Liver (tissue), 9 donors: ENCODE results near the gene ADCY3. TPM values are rescaled to one million over a fixed set of nuclear protein-coding genes. Genes with fewer than 3 reads are reported as not detected.

Experiments used
- DNase-seq: peaks from one replicate; pipeline ENCODE4 v3.0.0-alpha.2; 2017; ENCODE audit warnings: low spot score
- H3K27ac ChIP-seq, 2 donors: one replicate each; pipeline ENCODE4 v1.7.0; 2013; ENCODE audit warnings: inconsistent platforms in 2 of 2, low read length in 2 of 2, control low read depth in 1 of 2, low read depth in 1 of 2, mild to moderate bottlenecking in 1 of 2
- H3K27me3 ChIP-seq, 4 donors: one replicate each; pipeline versions ENCODE4 v1.6.1 to v1.7.0; 2013; ENCODE audit warnings: low read length in 3 of 4, inconsistent platforms in 1 of 4, mild to moderate bottlenecking in 1 of 4, moderate library complexity in 1 of 4; ENCODE audit not compliant: control insufficient read depth in 4 of 4, insufficient read depth in 4 of 4
- H3K36me3 ChIP-seq, 4 donors: one replicate each; pipeline versions ENCODE4 v1.6.1 to v1.7.0; 2013; ENCODE audit warnings: low read length in 3 of 4, mild to moderate bottlenecking in 3 of 4, low read depth in 1 of 4, moderate library complexity in 1 of 4; ENCODE audit not compliant: control insufficient read depth in 4 of 4, insufficient read depth in 3 of 4
- H3K4me1 ChIP-seq, 4 donors: one replicate each; pipeline versions ENCODE4 v1.6.1 to v1.7.0; 2013; ENCODE audit warnings: low read length in 3 of 4, mild to moderate bottlenecking in 3 of 4, moderate library complexity in 1 of 4; ENCODE audit not compliant: control insufficient read depth in 4 of 4, insufficient read depth in 4 of 4
- H3K4me3 ChIP-seq, 3 donors: one replicate each; pipeline versions ENCODE4 v1.6.1 to v1.7.0; 2013; ENCODE audit warnings: low read length in 3 of 3, control low read depth in 1 of 3, low read depth in 1 of 3, mild to moderate bottlenecking in 1 of 3
- H3K9ac ChIP-seq, 2 donors: one replicate each; pipeline ENCODE4 v1.7.0; 2013; ENCODE audit warnings: low read length in 2 of 2, mild to moderate bottlenecking in 2 of 2, moderate library complexity in 2 of 2, control low read depth in 1 of 2, low read depth in 1 of 2
- H3K9me3 ChIP-seq, 4 donors: one replicate each; pipeline versions ENCODE4 v1.6.1 to v1.7.0; 2013; ENCODE audit warnings: low read length in 3 of 4; ENCODE audit not compliant: control insufficient read depth in 4 of 4
- FOXA2 ChIP-seq: IDR thresholded peaks from 2 replicates; pipeline ENCODE4 v1.6.1; 2016; ENCODE audit warnings: antibody characterized with exemption
- GABPA ChIP-seq, 2 donors: IDR thresholded peaks in 1 of 2; conservative IDR thresholded peaks in 1 of 2; 2 replicates each; pipeline ENCODE4 v1.6.1; 2016; ENCODE audit warnings: antibody characterized with exemption in 2 of 2, mild to moderate bottlenecking in 1 of 2, moderate library complexity in 1 of 2
- HNF4G ChIP-seq: IDR thresholded peaks from 2 replicates; pipeline ENCODE4 v1.6.1; 2016; ENCODE audit warnings: antibody characterized with exemption
- NR2F2 ChIP-seq: IDR thresholded peaks from 2 replicates; pipeline ENCODE4 v1.6.1; 2016; ENCODE audit warnings: antibody characterized with exemption
- RAD21 ChIP-seq, 2 donors: IDR thresholded peaks; 2 replicates each; pipeline ENCODE4 v1.6.1; 2016; ENCODE audit warnings: antibody characterized with exemption in 2 of 2, mild to moderate bottlenecking in 2 of 2
- RXRA ChIP-seq, 2 donors: IDR thresholded peaks; 2 replicates each; pipeline ENCODE4 v1.6.1; 2017 to 2018; ENCODE audit warnings: antibody characterized with exemption in 2 of 2, mild to moderate bottlenecking in 1 of 2
- SP1 ChIP-seq: IDR thresholded peaks from 2 replicates; pipeline ENCODE4 v1.6.1; 2018; ENCODE audit warnings: antibody characterized with exemption, mild to moderate bottlenecking
- YY1 ChIP-seq: IDR thresholded peaks from 2 replicates; pipeline ENCODE4 v1.6.1; 2016; ENCODE audit warnings: antibody characterized with exemption, mild to moderate bottlenecking
- WGBS: extraction: QIAGEN DNeasy Blood & Tissue Kit; methylation state at CpG from one replicate; pipeline ENCODE4 v1.1.7; 2013; 5-methylcytosine and 5-hydroxymethylcytosine counted together
- polyA plus RNA-seq, 2 donors: library from polyadenylated mRNA; stranded (reverse) in 1 of 2; unstranded in 1 of 2; fragments of 200-250 nt in 1 of 2; fragments of >200 nt in 1 of 2; fragmentation: Nextera tagmentation in 1 of 2; extraction: Ambion mirVana in 1 of 2; gene quantifications; one replicate each; pipeline versions ENCODE4 v1.2.1 to v1.2.3, GENCODE V29; 2013 to 2015
- total RNA-seq, 2 donors: library from RNA; depleted of rRNA; stranded (reverse); fragments of >200 nt; gene quantifications; one replicate each; pipeline ENCODE4 v1.2.3, GENCODE V29; 2014
- TF ChIP-seq, protein P1 (sequence below): IDR thresholded peaks from 2 replicates; pipeline ENCODE4 v1.6.1; 2016; ENCODE audit warnings: antibody characterized with exemption, mild to moderate bottlenecking
- TF ChIP-seq, protein P2 (sequence below): fragments of 150-350 bp; IDR thresholded peaks from 2 replicates; pipeline ENCODE4 v1.5.1; 2017; ENCODE audit warnings: improper control_type of control experiment, low read depth, low read length; ENCODE audit not compliant: missing input control
- TF ChIP-seq, protein P3 (sequence below): IDR thresholded peaks from 2 replicates; pipeline ENCODE4 v1.6.1; 2016; ENCODE audit warnings: antibody characterized with exemption
- TF ChIP-seq, protein P4 (sequence below): IDR thresholded peaks from 2 replicates; pipeline ENCODE4 v1.6.1; 2016; ENCODE audit warnings: antibody characterized with exemption
- donor health status: healthy.
- donor health status: healthy.
- donor health status: healthy.
- donor health status: healthy.
- donor health status: healthy.

The ADCY3 gene
- total and polyA plus RNA-seq, 4 donors, result 0.99 to 8.4 (median 6.4) TPM

DNA sequence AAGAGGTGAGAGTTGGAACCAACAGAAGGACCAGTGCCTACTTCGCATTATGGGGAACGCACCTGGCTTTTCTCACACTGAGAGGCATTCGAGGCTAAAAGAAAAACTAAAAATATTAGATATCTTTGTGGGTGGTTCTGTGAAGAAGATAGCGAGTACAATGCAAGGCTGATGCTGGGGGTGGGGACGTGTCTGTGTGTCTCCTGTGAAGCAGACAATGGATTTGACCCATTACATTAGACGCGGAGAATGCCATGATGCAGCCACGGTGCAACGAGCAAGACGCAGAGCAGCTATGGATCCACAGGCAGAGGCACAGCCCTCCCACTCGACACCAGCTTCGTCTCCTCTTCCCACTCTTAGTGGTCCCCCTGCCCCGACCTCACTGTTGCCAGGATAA is 61.0 kb downstream of the ADCY3 start:
- Histone ChIP-seq H3K4me3 (no peak overlapping the region), H3K4me1 (no peaks in the 10 kb centered on the region), H3K27ac (no peak overlapping the region), H3K36me3 (no peaks in the 10 kb centered on the region), H3K27me3 (no peaks in the 10 kb centered on the region), H3K9ac (no peak overlapping the region), H3K9me3 (no peaks in the 10 kb centered on the region)
- no peak for DNase-seq
- TF ChIP-seq NR2F2, result no peak
- no peak for TF ChIP-seq RXRA (IDR thresholded peaks at IDR 0.05)
- TF ChIP-seq YY1, result no peak
- TF ChIP-seq FOXA2, result no peak
- TF ChIP-seq, protein P1, sequence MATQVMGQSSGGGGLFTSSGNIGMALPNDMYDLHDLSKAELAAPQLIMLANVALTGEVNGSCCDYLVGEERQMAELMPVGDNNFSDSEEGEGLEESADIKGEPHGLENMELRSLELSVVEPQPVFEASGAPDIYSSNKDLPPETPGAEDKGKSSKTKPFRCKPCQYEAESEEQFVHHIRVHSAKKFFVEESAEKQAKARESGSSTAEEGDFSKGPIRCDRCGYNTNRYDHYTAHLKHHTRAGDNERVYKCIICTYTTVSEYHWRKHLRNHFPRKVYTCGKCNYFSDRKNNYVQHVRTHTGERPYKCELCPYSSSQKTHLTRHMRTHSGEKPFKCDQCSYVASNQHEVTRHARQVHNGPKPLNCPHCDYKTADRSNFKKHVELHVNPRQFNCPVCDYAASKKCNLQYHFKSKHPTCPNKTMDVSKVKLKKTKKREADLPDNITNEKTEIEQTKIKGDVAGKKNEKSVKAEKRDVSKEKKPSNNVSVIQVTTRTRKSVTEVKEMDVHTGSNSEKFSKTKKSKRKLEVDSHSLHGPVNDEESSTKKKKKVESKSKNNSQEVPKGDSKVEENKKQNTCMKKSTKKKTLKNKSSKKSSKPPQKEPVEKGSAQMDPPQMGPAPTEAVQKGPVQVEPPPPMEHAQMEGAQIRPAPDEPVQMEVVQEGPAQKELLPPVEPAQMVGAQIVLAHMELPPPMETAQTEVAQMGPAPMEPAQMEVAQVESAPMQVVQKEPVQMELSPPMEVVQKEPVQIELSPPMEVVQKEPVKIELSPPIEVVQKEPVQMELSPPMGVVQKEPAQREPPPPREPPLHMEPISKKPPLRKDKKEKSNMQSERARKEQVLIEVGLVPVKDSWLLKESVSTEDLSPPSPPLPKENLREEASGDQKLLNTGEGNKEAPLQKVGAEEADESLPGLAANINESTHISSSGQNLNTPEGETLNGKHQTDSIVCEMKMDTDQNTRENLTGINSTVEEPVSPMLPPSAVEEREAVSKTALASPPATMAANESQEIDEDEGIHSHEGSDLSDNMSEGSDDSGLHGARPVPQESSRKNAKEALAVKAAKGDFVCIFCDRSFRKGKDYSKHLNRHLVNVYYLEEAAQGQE, result no peak
- TF ChIP-seq, protein P2, sequence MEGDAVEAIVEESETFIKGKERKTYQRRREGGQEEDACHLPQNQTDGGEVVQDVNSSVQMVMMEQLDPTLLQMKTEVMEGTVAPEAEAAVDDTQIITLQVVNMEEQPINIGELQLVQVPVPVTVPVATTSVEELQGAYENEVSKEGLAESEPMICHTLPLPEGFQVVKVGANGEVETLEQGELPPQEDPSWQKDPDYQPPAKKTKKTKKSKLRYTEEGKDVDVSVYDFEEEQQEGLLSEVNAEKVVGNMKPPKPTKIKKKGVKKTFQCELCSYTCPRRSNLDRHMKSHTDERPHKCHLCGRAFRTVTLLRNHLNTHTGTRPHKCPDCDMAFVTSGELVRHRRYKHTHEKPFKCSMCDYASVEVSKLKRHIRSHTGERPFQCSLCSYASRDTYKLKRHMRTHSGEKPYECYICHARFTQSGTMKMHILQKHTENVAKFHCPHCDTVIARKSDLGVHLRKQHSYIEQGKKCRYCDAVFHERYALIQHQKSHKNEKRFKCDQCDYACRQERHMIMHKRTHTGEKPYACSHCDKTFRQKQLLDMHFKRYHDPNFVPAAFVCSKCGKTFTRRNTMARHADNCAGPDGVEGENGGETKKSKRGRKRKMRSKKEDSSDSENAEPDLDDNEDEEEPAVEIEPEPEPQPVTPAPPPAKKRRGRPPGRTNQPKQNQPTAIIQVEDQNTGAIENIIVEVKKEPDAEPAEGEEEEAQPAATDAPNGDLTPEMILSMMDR, result no peak
- TF ChIP-seq GABPA (IDR thresholded peaks at IDR 0.05 in 1 of 2, conservative IDR thresholded peaks at IDR 0.05 in 1 of 2), result no peak
- no peak for TF ChIP-seq SP1
- TF ChIP-seq, protein P3, sequence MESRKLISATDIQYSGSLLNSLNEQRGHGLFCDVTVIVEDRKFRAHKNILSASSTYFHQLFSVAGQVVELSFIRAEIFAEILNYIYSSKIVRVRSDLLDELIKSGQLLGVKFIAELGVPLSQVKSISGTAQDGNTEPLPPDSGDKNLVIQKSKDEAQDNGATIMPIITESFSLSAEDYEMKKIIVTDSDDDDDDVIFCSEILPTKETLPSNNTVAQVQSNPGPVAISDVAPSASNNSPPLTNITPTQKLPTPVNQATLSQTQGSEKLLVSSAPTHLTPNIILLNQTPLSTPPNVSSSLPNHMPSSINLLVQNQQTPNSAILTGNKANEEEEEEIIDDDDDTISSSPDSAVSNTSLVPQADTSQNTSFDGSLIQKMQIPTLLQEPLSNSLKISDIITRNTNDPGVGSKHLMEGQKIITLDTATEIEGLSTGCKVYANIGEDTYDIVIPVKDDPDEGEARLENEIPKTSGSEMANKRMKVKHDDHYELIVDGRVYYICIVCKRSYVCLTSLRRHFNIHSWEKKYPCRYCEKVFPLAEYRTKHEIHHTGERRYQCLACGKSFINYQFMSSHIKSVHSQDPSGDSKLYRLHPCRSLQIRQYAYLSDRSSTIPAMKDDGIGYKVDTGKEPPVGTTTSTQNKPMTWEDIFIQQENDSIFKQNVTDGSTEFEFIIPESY, result no peak
- no peak for TF ChIP-seq HNF4G
- TF ChIP-seq, protein P4, sequence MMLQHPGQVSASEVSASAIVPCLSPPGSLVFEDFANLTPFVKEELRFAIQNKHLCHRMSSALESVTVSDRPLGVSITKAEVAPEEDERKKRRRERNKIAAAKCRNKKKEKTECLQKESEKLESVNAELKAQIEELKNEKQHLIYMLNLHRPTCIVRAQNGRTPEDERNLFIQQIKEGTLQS, result no peak
- 95% methylated on average over 13 of the region's 13 CpGs for WGBS

DNA sequence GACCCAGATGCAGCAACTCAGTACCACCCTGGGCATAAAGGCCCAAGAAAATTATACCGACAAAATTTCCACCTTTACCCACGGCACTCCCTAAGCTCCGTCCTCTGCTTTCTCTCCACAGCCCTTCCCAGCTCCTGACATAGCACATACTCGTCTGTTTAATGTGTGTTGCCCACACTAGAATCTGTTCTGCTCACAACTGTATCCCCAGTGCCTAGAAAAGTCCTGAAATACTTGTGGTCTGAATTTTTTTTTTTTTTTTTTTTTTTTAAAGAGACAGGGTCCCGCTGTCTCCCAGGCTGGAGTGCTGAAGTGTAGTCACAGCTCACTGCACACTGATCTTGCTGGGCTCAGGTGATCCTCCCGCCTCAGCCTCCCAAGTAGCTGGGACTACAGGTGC is 62.3 kb downstream of the ADCY3 start:
- H3K4me1 ChIP-seq, result no peaks in the 10 kb centered on the region
- H3K9me3 ChIP-seq, result no peaks in the 10 kb centered on the region
- H3K27me3 ChIP-seq, result no peaks in the 10 kb centered on the region
- no peak overlapping the region for H3K27ac ChIP-seq
- H3K4me3 ChIP-seq, result no peak overlapping the region
- no peaks in the 10 kb centered on the region for H3K36me3 ChIP-seq
- TF ChIP-seq RAD21 (IDR thresholded peaks at IDR 0.05) (no peak), HNF4G (no peak), GABPA (IDR thresholded peaks at IDR 0.05 in 1 of 2, conservative IDR thresholded peaks at IDR 0.05 in 1 of 2) (no peak), FOXA2 (no peak)
- H3K9ac ChIP-seq, result no peak overlapping the region
- WGBS, result 95% methylated on average over 6 of the region's 6 CpGs
- no peak for DNase-seq
